Measurements from ENCODE around the gene UGDH.

Gene UGDH

DNA sequence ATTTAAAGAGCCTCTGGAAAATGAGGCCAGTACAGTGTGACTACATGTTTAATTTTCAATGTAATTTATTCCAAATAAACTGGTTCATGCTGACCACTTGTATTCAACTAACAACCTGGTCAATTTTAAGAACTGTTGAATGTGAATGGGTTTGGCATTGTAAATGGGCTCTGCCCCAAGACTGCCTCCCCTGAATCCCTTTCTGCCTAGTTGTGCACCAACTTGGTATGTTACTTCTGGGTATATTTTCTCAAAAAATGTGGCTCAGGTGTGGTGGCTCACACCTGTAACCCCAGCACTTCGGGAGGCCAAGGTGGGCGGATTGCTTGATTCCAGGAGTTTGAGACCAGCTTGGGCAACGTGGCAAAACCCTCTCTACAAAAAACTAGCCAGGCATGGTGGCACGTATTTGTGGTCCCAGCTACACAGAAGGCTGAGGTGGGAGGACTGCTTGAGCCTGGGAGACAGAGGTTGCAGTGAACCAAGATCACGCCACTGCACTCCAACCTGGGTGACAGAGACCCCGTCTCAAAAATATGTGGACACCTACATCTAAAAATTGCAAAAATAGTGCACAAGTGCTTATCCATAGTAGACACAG, 75.7 kb downstream of the UGDH start:
- TF ChIP-seq, protein P1, sequence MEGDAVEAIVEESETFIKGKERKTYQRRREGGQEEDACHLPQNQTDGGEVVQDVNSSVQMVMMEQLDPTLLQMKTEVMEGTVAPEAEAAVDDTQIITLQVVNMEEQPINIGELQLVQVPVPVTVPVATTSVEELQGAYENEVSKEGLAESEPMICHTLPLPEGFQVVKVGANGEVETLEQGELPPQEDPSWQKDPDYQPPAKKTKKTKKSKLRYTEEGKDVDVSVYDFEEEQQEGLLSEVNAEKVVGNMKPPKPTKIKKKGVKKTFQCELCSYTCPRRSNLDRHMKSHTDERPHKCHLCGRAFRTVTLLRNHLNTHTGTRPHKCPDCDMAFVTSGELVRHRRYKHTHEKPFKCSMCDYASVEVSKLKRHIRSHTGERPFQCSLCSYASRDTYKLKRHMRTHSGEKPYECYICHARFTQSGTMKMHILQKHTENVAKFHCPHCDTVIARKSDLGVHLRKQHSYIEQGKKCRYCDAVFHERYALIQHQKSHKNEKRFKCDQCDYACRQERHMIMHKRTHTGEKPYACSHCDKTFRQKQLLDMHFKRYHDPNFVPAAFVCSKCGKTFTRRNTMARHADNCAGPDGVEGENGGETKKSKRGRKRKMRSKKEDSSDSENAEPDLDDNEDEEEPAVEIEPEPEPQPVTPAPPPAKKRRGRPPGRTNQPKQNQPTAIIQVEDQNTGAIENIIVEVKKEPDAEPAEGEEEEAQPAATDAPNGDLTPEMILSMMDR (IDR thresholded peaks at IDR 0.05; ENCODE audit: insufficient read depth, missing control alignments): no peak
- FAIRE-seq: no peak
- DNase-seq (ENCODE audit: insufficient read length, low spot score): no peak

DNA sequence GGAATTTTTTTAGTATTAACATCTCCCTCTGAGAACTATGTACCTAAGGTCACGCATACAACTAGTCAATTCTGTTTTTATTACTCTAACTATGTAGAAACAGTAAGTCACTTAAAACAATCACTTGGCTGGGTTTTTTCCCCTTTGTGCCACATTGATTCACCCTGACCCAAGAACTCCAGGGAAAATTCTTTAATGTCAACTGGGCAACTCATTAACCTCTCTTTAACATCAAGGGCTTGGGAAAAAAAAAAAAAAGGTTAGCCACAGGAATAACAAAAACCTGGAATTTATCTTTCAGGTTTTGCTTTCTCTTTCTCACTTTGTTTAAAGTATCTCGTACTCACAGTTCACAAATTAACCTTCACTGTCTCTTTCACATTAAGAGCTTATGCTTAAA, 76.6 kb downstream of the UGDH start:
- TF ChIP-seq, protein P1 (IDR thresholded peaks at IDR 0.05; ENCODE audit: insufficient read depth, missing control alignments): no peak
- DNase-seq (ENCODE audit: insufficient read length, low spot score) (no peak), FAIRE-seq (no peak)

All from D721Med (cell line).